SKM-1 (cell line): Measurements from ENCODE around the gene PRKCE.

Source experiments
- DNase-seq: peaks from one replicate; lab custom pipeline; 2025; ENCODE audit not compliant: unreplicated experiment; lab: John Stamatoyannopoulos, UW

The PRKCE gene

DNA sequence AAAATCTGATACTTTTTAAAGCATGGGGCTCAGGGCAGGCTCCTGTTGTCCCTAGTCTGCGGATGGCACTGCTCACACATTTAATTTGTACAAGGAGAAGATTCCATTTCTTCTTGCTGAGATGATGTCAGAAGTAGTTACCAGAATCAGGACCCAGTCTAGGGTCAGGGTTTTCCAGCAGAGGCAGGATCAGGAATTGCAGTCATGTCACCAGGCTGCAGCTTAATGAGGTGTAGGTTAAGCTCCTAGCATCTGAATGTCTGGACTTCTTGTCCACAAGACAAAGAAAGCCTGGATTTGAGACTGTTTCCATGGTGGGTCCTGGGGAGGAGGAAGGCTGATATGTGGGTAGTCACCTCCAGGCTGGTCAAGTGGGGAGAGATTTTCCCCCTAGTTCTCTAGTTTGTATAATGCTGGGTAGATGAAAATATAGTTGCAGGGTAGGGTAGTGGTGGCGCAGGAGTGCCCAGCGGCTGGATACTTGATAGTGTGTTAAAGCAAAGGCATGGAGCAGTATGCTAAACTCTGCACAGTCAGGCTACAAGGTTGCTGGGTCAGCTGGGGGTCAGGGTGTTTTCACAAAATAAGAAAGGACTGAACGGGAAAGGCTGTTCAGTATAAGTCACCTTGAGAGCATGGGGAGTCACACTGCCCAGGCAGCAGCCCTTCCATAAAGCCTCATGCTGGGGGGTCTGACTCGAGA lies 148.4 kb downstream of the PRKCE start:
- no peak for DNase-seq

DNA sequence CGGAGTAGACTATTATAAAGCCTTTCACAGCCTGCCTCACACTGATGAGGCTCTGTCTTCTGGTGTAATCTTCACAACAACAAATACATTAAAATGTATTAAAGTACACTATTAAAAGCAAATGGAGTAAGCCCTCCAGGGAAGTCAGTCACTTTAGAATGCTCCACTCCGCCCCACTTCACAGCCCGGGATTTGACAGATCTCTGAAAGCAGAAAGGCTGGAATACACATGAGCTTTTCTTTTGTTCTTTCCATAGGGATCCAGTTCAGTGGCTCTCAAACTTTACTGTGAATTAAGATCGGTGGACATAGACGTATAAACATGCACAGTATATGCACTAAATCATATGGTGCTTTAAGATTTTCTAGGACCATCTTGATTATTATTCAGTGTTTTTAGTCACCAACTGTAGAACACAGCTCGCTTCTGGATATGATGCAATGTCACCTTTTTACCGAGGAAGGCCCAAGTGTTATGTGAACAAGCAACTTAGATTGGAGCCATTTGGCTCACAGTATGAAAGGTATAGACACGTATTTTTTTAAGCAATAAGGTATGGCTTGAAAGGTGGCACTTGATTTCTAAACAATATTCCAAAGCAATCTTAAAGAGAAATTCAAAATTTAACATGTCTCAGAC lies 151.1 kb downstream of the PRKCE start:
- DNase-seq, result no peak

DNA sequence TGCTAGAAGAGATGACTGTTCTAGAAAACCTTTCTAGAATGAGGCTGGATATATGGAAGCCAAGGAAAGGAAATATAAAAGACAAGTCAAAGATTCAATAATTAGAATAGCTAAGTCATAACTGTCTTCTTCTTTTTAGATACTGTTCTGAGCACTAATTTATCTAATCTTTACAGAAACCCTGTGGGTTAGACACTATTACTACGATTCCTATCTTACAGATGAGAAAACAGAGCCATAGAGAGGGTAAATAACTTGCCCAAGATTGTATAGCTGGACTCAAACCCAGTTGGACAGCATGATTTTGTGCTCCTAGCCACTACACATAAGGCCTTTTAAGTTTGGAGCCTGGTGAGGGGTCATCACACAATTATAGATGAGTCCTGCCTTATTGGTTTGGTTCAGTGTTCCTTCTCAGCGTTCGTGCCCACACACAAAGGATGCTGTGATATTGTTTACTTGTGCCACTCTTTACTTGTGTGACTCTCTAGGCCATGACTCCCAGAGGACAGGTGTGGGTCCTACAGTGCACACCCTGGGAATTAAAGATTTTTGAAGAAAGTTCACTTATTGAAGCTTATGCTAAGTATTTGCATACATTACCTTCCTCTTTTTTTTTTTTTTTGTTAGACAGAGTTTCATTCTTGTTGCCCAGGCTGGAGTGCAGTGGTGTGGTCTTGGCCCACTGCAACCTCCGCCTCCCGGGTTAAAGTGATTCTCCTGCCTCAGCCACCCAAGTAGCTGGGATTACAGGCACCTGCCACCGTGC lies 153.7 kb downstream of the PRKCE start:
- no peak for DNase-seq

GRCh38 chr2:45806563-45807358 lies 155.3 kb downstream of the PRKCE start:
- no peak for DNase-seq

- DNase-seq, result no peak
Observed at GRCh38 chr2:45808294-45808800, 156.9 kb downstream of the PRKCE start.

GRCh38 chr2:45809205-45809604 lies 157.7 kb downstream of the PRKCE start:
- DNase-seq, result no peak

GRCh38 chr2:45812011-45812500 lies 160.6 kb downstream of the PRKCE start:
- DNase-seq, result no peak

- DNase-seq, result no peak
Observed at GRCh38 chr2:45813003-45813941, 161.8 kb downstream of the PRKCE start.

GRCh38 chr2:45814488-45814887 lies 163.0 kb downstream of the PRKCE start:
- no peak for DNase-seq

GRCh38 chr2:45814951-45815621 lies 163.6 kb downstream of the PRKCE start:
- DNase-seq, result no peak

- no peak for DNase-seq
Observed at GRCh38 chr2:45816272-45816671, 164.8 kb downstream of the PRKCE start.

DNA sequence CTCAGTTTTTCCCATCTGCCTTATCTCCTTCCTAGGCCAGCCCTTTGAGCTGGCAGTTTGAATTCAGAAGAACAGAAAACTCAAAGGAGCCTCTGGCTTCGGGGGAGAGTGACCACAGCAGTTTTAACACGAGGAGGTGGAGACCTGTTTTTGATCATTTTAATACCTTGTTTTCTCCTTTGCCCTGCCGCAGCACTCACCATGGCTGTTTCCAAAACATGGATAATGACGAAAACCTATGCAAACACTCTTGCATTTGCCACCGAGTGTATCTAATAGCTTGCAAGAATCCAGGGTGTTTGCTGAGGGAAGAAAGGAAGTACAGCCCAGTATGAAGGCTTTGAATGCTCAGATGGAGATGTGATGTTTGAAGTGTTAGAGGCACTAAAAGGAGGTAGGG lies 167.1 kb downstream of the PRKCE start:
- no peak for DNase-seq

DNA sequence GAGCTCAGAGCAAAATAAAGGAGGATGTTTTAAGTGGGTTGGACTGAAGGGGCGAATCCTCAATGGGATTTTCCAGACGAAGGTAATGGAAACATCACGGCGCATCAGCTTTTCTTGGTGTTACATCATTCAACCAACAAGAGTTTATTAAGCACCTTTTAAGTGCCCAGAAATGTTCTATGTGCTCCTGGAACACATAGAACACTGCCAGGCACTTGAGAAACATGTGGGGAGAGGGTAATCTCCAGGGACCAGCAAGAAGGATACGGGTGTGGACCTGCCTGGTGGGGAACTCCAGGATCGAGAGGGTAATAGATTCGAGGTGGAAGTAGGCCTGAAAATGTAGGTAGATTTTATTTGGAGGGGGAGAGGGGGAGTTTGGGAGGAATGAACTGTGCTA lies 168.6 kb downstream of the PRKCE start:
- DNase-seq, result no peak

DNA sequence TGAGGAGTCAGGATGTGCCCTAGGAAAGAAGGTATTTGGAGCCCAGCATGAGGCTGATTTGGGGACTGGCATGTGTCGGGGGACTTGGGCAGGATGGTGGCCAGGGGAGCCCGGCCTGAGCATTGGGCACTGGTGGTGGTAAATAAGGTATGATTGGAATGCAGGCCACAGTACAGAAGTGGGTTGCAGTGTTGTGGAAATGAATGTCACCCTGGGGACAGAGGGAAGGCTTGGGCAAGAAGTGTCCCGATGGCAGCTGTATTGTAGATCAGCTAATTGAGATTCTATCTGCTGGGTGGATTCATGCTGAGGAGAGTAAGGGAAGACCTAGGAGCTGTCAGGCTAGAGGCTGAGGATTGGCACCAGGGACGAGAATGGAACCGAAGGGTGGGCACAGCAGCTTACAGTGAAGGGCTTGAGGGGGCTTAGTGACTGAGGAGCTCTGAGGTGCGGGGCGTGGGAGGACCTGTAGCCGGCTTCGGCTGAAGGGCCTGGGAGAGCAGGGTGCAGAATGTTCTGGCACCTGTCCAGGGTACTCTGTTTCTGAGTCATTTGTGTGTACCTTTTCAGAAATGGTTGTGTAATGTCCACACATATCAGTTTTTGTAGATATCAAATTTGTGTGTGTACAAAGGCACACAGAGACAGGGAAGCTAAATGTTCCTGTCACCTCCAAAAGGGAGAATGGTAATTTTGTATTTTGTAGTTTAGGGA lies 170.2 kb downstream of the PRKCE start:
- DNase-seq, result no peak

DNA sequence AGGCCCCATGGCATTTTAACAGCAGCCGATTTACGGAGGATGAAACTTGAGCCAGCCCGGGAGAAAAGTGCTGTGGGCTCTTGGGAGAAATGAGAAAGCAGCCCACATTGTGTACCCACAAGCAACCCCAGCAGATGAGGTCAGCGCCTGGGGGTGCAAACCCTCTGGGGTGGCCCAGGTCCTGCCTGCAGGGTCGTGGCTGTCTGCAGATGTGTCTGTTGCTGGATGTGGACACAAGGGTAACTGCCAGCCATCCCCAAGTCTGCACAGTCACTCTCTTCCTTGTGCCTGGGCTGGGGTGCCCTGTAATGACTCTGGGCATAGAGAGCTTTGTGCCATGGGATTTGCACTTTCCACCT lies 170.8 kb downstream of the PRKCE start:
- no peak for DNase-seq

DNA sequence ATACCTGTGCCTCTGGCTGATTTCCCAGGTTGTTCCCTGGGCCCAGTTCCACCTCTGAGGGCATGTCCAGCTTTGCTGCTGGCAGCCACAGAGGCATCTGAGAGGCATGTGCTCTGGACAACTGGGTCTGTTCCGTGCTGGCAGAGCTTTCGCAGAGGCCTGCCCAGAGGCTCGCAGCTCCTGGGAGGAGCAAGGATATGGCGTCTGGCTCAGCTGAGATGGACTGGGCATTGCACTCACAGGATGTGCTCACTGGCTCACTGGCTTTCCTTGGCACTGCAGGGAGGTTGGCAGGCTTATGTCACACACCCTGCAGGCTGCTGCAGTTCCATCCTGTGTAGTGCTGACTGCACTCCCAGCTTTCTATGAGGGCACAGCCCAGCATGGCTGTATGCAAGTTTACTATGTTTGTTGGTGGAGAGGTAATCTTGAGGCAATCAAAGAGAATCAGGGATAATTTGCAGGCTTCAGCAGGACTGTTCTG lies 172.3 kb downstream of the PRKCE start:
- no peak for DNase-seq

DNA sequence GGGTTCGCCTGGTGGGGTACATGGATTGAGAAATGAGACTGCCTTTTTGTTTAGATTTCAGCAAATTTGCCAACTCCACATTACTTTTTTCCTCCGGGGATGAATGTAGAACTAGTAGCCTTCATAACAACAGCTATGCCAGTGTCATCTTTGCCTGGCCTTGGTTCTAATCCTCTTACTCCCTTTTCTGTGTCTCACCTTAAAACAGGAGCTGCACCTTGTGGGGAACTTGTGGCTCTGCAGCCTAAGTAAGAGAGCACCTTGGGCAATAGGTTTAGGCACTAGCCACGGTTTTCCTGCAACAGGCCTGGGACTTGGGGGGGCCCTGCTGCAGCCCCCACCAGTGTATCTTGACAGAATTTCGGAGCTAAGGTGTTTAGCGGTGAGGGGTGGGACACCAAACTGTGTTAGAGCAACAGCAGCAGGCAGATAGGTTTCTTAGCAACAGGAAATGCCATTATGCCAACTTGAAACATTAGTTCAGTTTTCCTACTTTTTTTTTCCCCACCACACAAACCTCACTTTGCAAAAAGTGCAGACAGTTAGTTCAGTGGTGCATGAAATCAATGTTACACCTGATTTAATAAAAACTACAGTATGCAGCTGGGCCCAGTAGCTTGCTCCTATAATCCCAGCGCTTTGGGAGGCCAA lies 173.7 kb downstream of the PRKCE start:
- DNase-seq, result no peak

DNA sequence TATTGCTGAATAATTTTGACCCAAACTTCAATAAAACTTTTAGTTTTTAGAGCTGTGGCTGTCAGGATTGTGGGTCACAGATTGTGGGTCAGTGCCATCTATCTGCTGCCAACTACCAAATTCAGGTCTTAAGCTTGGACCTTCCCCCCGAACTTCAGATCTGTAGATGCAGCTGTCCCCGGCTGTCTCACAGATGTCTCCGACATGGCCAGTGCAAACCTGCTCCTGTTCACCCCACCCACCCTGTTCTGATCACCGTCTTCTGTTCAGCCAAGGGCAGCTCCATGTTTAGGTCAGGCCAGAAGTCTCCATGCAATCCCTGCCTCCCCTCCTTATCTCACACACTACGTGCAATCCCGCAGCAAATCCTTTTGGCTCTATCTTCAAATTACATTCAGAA lies 175.0 kb downstream of the PRKCE start:
- DNase-seq, result no peak
